H1 (cell line): Measurements from ENCODE around the gene HOXD1. TPM values are rescaled to one million over a fixed set of nuclear protein-coding genes. Genes with fewer than 3 reads are reported as not detected.

ENCODE experiments used
- CTCF ChIA-PET: fragments of 300-600 bp; sonication (Branson Sonifier 250); formaldehyde crosslinking; loops from one replicate; lab custom pipeline; 2021; ENCODE audit not compliant: partially characterized antibody; lab: Charles Lee
- POLR2A ChIA-PET: fragments of 300-600 bp; sonication (Branson Sonifier 250); formaldehyde crosslinking; loops from one replicate; lab custom pipeline; 2021; ENCODE audit warnings: inconsistent platforms; ENCODE audit not compliant: partially characterized antibody; lab: Charles Lee
- DNase-seq, 2 experiments: peaks; one replicate each; pipeline versions ENCODE4 v3.0.0 to v3.0.0-alpha.2; 2010 to 2022; ENCODE audit warnings: low spot score in 2 of 2, low read depth in 1 of 2, mixed read lengths in 1 of 2
- FAIRE-seq: peaks from 2 replicates; lab custom pipeline; 2011; peaks lifted over from hg19 to GRCh38; lab: Jason Lieb, UNC
- H2AFZ ChIP-seq: 2 replicates; pipeline ENCODE4 v1.8.1; 2012; ENCODE audit warnings: low read length, inconsistent platforms
- H2AK5ac ChIP-seq: 2 replicates; pipeline ENCODE4 v1.6.1; 2013; ENCODE audit warnings: low read depth, low read length
- H2BK120ac ChIP-seq: replicated peaks from 2 replicates; pipeline ENCODE3; 2013; ENCODE audit warnings: low read depth, low read length, inconsistent platforms
- H2BK12ac ChIP-seq: 2 replicates; pipeline ENCODE4 v1.6.1; 2013; ENCODE audit warnings: low read depth, low read length
- H2BK15ac ChIP-seq: 2 replicates; pipeline ENCODE4 v1.6.1; 2013; ENCODE audit warnings: low read length
- H2BK20ac ChIP-seq: 2 replicates; pipeline ENCODE4 v1.6.1; 2013; ENCODE audit warnings: low read length
- H2BK5ac ChIP-seq: 2 replicates; pipeline ENCODE4 v1.6.1; 2013; ENCODE audit warnings: low read depth, low read length
- H3K14ac ChIP-seq: 2 replicates; pipeline ENCODE4 v1.6.1; 2013; ENCODE audit warnings: inconsistent platforms; ENCODE audit not compliant: insufficient read length
- H3K18ac ChIP-seq: 2 replicates; pipeline ENCODE4 v1.6.1; 2013; ENCODE audit warnings: low read length; ENCODE audit errors: extremely low read depth
- H3K23ac ChIP-seq: 2 replicates; pipeline ENCODE4 v1.6.1; 2013; ENCODE audit warnings: inconsistent platforms; ENCODE audit not compliant: insufficient read length
- H3K23me2 ChIP-seq: 2 replicates; pipeline ENCODE4 v1.6.1; 2013; ENCODE audit warnings: low read depth, low read length
- H3K27ac ChIP-seq: 2 replicates; pipeline ENCODE4 v1.6.1; 2011; ENCODE audit warnings: low read depth, low read length, inconsistent platforms
- H3K27me3 ChIP-seq, 4 experiments: replicated peaks in 1 of 4; 1 replicate in 1 of 4; 2 replicates in 3 of 4; pipeline versions ENCODE4 v1.6.1 to v1.8.1; 2011 to 2013; ENCODE audit warnings: low read length in 3 of 4, mild to moderate bottlenecking in 3 of 4, inconsistent platforms in 2 of 4, mixed read lengths in 2 of 4, moderate library complexity in 1 of 4; ENCODE audit not compliant: control insufficient read depth in 3 of 4, insufficient read depth in 3 of 4; ENCODE audit errors: extremely low read depth in 1 of 4
- H3K36me3 ChIP-seq, 4 experiments: 2 replicates each; pipeline versions ENCODE4 v1.6.1 to v1.8.1; 2011 to 2013; ENCODE audit warnings: mild to moderate bottlenecking in 4 of 4, low read length in 3 of 4, moderate library complexity in 2 of 4, control low read depth in 1 of 4, inconsistent platforms in 1 of 4; ENCODE audit not compliant: insufficient read depth in 4 of 4, control insufficient read depth in 2 of 4
- H3K4ac ChIP-seq: replicated peaks from 2 replicates; pipeline ENCODE3; 2013; ENCODE audit warnings: low read length, low read depth, mixed read lengths, inconsistent platforms; ENCODE audit not compliant: insufficient read length
- H3K4me1 ChIP-seq, 4 experiments: replicated peaks in 1 of 4; 1 replicate in 1 of 4; 2 replicates in 3 of 4; pipeline versions ENCODE4 v1.6.1 to v1.8.1; 2011 to 2013; ENCODE audit warnings: low read length in 3 of 4, inconsistent platforms in 2 of 4, mixed read lengths in 1 of 4; ENCODE audit not compliant: insufficient read depth in 4 of 4, control insufficient read depth in 3 of 4
- H3K4me2 ChIP-seq, 2 experiments: 2 replicates each; pipeline versions ENCODE4 v1.6.1 to v1.8.1; 2011 to 2013; ENCODE audit warnings: low read depth in 2 of 2, low read length in 2 of 2, control low read depth in 1 of 2, inconsistent platforms in 1 of 2, mild to moderate bottlenecking in 1 of 2; ENCODE audit not compliant: insufficient read depth in 1 of 2
- H3K4me3 ChIP-seq, 4 experiments: fragments of 200-600, 300-600 bp in 1 of 4; sonication (generic), shearing (Covaris generic), sonication (Bioruptor Twin) in 1 of 4; 2 replicates each; pipeline versions ENCODE4 v1.5.1 to v1.8.1; 2011 to 2016; ENCODE audit warnings: low read length in 4 of 4, low read depth in 3 of 4, control low read depth in 2 of 4, inconsistent platforms in 2 of 4, mild to moderate bottlenecking in 2 of 4, mixed read lengths in 1 of 4, moderate library complexity in 1 of 4; ENCODE audit not compliant: insufficient read depth in 2 of 4; ENCODE audit errors: extremely low read depth in 1 of 4
- H3K56ac ChIP-seq: replicated peaks from 2 replicates; pipeline ENCODE3; 2013; ENCODE audit warnings: low read depth, mild to moderate bottlenecking, mixed read lengths, low read length, inconsistent platforms; ENCODE audit not compliant: insufficient read length
- H3K79me1 ChIP-seq: 2 replicates; pipeline ENCODE4 v1.6.1; 2013; ENCODE audit warnings: low read depth, low read length, control low read depth
- H3K79me2 ChIP-seq, 2 experiments: 2 replicates each; pipeline versions ENCODE4 v1.6.1 to v1.8.1; 2012 to 2013; ENCODE audit warnings: low read length in 2 of 2, mild to moderate bottlenecking in 2 of 2, inconsistent platforms in 1 of 2; ENCODE audit not compliant: insufficient read depth in 2 of 2, control insufficient read depth in 1 of 2
- H3K9ac ChIP-seq, 4 experiments: replicated peaks in 1 of 4; 1 replicate in 1 of 4; 2 replicates in 3 of 4; pipeline versions ENCODE4 v1.6.1 to v1.8.1; 2011 to 2013; ENCODE audit warnings: low read depth in 3 of 4, low read length in 3 of 4, control low read depth in 2 of 4, mild to moderate bottlenecking in 2 of 4, moderate library complexity in 2 of 4, inconsistent platforms in 1 of 4; ENCODE audit errors: extremely low read depth in 1 of 4
- H3K9me3 ChIP-seq, 2 experiments: 2 replicates each; pipeline versions ENCODE4 v1.6.1 to v1.8.1; 2012 to 2013; ENCODE audit warnings: mild to moderate bottlenecking in 2 of 2, moderate library complexity in 2 of 2, control low read depth in 1 of 2, inconsistent platforms in 1 of 2, low read depth in 1 of 2, low read length in 1 of 2, mixed read lengths in 1 of 2; ENCODE audit not compliant: insufficient read depth in 2 of 2
- H4K20me1 ChIP-seq, 2 experiments: replicated peaks in 1 of 2; 2 replicates each; pipeline versions ENCODE3 to v1.8.1; 2011 to 2013; ENCODE audit warnings: inconsistent platforms in 2 of 2, low read length in 2 of 2, mild to moderate bottlenecking in 1 of 2; ENCODE audit not compliant: insufficient read depth in 2 of 2, control insufficient read depth in 1 of 2
- H4K5ac ChIP-seq: 2 replicates; pipeline ENCODE4 v1.6.1; 2013; ENCODE audit warnings: low read length, low read depth, mixed read lengths, inconsistent platforms; ENCODE audit not compliant: insufficient read length
- H4K8ac ChIP-seq: 2 replicates; pipeline ENCODE4 v1.8.0; 2013; ENCODE audit warnings: mild to moderate bottlenecking, moderate library complexity, low read length, inconsistent platforms; ENCODE audit not compliant: insufficient read depth; ENCODE audit errors: extremely low read depth
- H4K91ac ChIP-seq: replicated peaks from 2 replicates; pipeline ENCODE3; 2013; ENCODE audit warnings: low read length, mixed read lengths, inconsistent platforms; ENCODE audit not compliant: insufficient read length
- CBX8 ChIP-seq: fragments of 300-800, 300-1000 bp; sonication (generic); IDR thresholded peaks from 2 replicates; pipeline ENCODE4 v1.7.1; 2016; ENCODE audit warnings: low read depth, low read length, borderline replicate concordance
- CTCF ChIP-seq, 3 experiments: IDR thresholded peaks; 1 replicate in 2 of 3; 2 replicates in 1 of 3; pipeline versions ENCODE4 v1.5.1 to v1.6.1; 2011; ENCODE audit warnings: low read length in 3 of 3, mild to moderate bottlenecking in 3 of 3, inconsistent platforms in 2 of 3, low read depth in 1 of 3, moderate library complexity in 1 of 3; ENCODE audit not compliant: insufficient read depth in 1 of 3; ENCODE audit errors: control extremely low read depth in 1 of 3
- SUZ12 ChIP-seq: fragments of 200-600 bp; sonication (generic); IDR thresholded peaks from 2 replicates; pipeline ENCODE4 v1.6.1; 2012; ENCODE audit warnings: mild to moderate bottlenecking, inconsistent platforms, low read length, moderate library complexity, mixed read lengths
- WGBS, 2 experiments: shearing (Covaris generic) in 1 of 2; methylation state at CpG; one replicate each; pipeline versions ENCODE4 v1.1.6 to v1.1.7; 2013 to 2015; ENCODE audit warnings: low lambda C conversion rate in 2 of 2, mixed read lengths in 2 of 2, inconsistent platforms in 1 of 2, low coverage in 1 of 2, missing lambda C conversion rate in 1 of 2; ENCODE audit not compliant: insufficient replicate concordance in 2 of 2, insufficient coverage in 1 of 2, insufficient read length in 1 of 2; ENCODE audit errors: extremely low coverage in 1 of 2, missing lambda C conversion rate in 1 of 2; 5-methylcytosine and 5-hydroxymethylcytosine counted together
- polyA plus RNA-seq, 7 experiments: library from polyadenylated mRNA; depleted of rRNA in 3 of 7; stranded (reverse) in 5 of 7; unstranded in 2 of 7; fragments of >200 nt in 5 of 7; fragments of 200-250 nt in 2 of 7; gene quantifications; 1 replicate in 5 of 7; 2 replicates in 1 of 7; 4 replicates in 1 of 7; pipeline versions ENCODE4 v1.2.1 to v1.2.3, GENCODE V29; 2011 to 2013; ENCODE audit warnings: missing spikeins in 2 of 7, mixed read lengths in 2 of 7
- total RNA-seq: library from RNA; stranded (reverse); fragmentation: NEBNext Ultra II Directional; extraction: Animal tissue kit (Norgen Biotek cat#: 25700); gene quantifications from 2 replicates; pipeline ENCODE4 v1.2.1, GENCODE V29; 2021

HOXD1 gene
- total and polyA plus RNA-seq, 2 of the 8 experiments (the other 6 are each of a cell fraction or from before 2014, with no cell fraction given) = 0.03 TPM; not detected in 1

GRCh38 chr2:176178757-176179295 is 9.6 kb upstream of the HOXD1 start:
- no peak for FAIRE-seq
- peaks cover 3 to 17% (median 7%) of the 10 kb centered on the region in 4 experiments for H3K4me1 ChIP-seq
- no peak overlapping the region for H3K23ac ChIP-seq
- ChIA-PET POLR2A (interaction anchor here (0.6 to 1.0 kb wide), 3 partner anchors 10 to 1579 kb away, joined by 3 read pairs; partner anchors contain the start of gene HOXD1), CTCF (interaction anchor here (0.8 to 5.7 kb wide), 7 partner anchors 9 to 275 kb away, joined by 3 to 30 read pairs (median 4); no protein-coding TSS in a partner anchor)
- no peaks in the 10 kb centered on the region for H3K36me3 ChIP-seq
- no peak overlapping the region for H2BK5ac ChIP-seq
- DNase-seq = no peak
- TF ChIP-seq SUZ12 (peak; percentile 64; the same call in 1 of the 2 replicates), CTCF (IDR thresholded peaks at IDR 0.05; ENCODE audit: control extremely low read depth in 1 of 3, insufficient read depth in 1 of 3, low read depth in 1 of 3, low read length in 3 of 3) (no peak), CBX8 (peak; percentile 56; the same call in 1 of the 2 replicates)
- WGBS, 2 experiments = 13% methylated on average over 7 of the region's 7 CpGs; no CpG with 5 or more reads in 1 of the 2 experiments
- no peaks in the 10 kb centered on the region for H3K9me3 ChIP-seq
- H2BK120ac ChIP-seq = no peak overlapping the region
- no peak overlapping the region for H2BK20ac ChIP-seq
- peaks cover 89 to 99% (median 97%) of the 10 kb centered on the region in 4 experiments for H3K27me3 ChIP-seq
- H3K56ac ChIP-seq = no peak overlapping the region
- H4K5ac ChIP-seq = no peak overlapping the region
- peaks cover 10 to 23% of the 10 kb centered on the region in 2 experiments for H4K20me1 ChIP-seq
- H2BK12ac ChIP-seq = no peak overlapping the region
- H3K79me2 ChIP-seq = no peaks in the 10 kb centered on the region
- no peak overlapping the region for H3K9ac ChIP-seq
- no peak overlapping the region for H3K27ac ChIP-seq
- peaks cover 6% of the 10 kb centered on the region; the same call in 1 of the 2 replicates for H3K23me2 ChIP-seq
- H3K4me2 ChIP-seq = peak overlapping the region; percentile 73
- no peak overlapping the region for H4K8ac ChIP-seq
- H3K79me1 ChIP-seq = no peaks in the 10 kb centered on the region
- no peak overlapping the region for H2BK15ac ChIP-seq
- no peak overlapping the region for H4K91ac ChIP-seq
- H3K18ac ChIP-seq = no peak overlapping the region
- H3K4ac ChIP-seq = no peak overlapping the region
- H2AFZ ChIP-seq = no peak overlapping the region
- peak overlapping the region in 1 of 4 experiments; percentile 56; a peak in 2 of 8 replicates for H3K4me3 ChIP-seq
- no peak overlapping the region for H3K14ac ChIP-seq
- no peak overlapping the region for H2AK5ac ChIP-seq
